Subcutaneous abdominal adipose tissue (tissue), 5 donors: ENCODE measurements around the gene PCSK5.

Experiments used
- H3K27ac ChIP-seq: one replicate; pipeline ENCODE4 v1.7.0; 2013; ENCODE audit warnings: low read depth, mild to moderate bottlenecking, inconsistent platforms, low read length, moderate library complexity
- H3K27me3 ChIP-seq, 5 donors: one replicate each; pipeline ENCODE4 v1.7.0; 2013; ENCODE audit warnings: low read length in 5 of 5, inconsistent platforms in 1 of 5; ENCODE audit not compliant: control insufficient read depth in 5 of 5, insufficient read depth in 4 of 5
- H3K36me3 ChIP-seq, 5 donors: one replicate each; pipeline ENCODE4 v1.7.0; 2013; ENCODE audit warnings: low read length in 5 of 5; ENCODE audit not compliant: control insufficient read depth in 5 of 5, insufficient read depth in 5 of 5
- H3K4me1 ChIP-seq, 5 donors: one replicate each; pipeline ENCODE4 v1.7.0; 2013; ENCODE audit warnings: low read length in 5 of 5, mild to moderate bottlenecking in 3 of 5, moderate library complexity in 1 of 5; ENCODE audit not compliant: control insufficient read depth in 5 of 5, insufficient read depth in 5 of 5
- H3K4me3 ChIP-seq, 5 donors: one replicate each; pipeline ENCODE4 v1.7.0; 2013; ENCODE audit warnings: low read length in 5 of 5, low read depth in 1 of 5
- H3K9ac ChIP-seq, 5 donors: one replicate each; pipeline ENCODE4 v1.7.0; 2013; ENCODE audit warnings: low read length in 5 of 5, mild to moderate bottlenecking in 4 of 5, moderate library complexity in 3 of 5
- H3K9me3 ChIP-seq, 5 donors: one replicate each; pipeline ENCODE4 v1.7.0; 2013; ENCODE audit warnings: low read length in 5 of 5; ENCODE audit not compliant: control insufficient read depth in 5 of 5
- donor health status: healthy.
- donor health status: healthy.
- donor health status: healthy.
- donor health status: healthy.
- donor health status: healthy.

PCSK5 gene

GRCh38 chr9:76166526-76166925, 276.1 kb downstream of the PCSK5 start:
- H3K4me1 ChIP-seq = peaks cover 3 to 33% (median 23%) of the 10 kb centered on the region in 5 donors
- no peaks in the 10 kb centered on the region for H3K9me3 ChIP-seq
- no peak overlapping the region for H3K9ac ChIP-seq
- H3K36me3 ChIP-seq = peaks cover 17 to 30% (median 26%) of the 10 kb centered on the region in 5 donors
- no peak overlapping the region for H3K4me3 ChIP-seq
- H3K27ac ChIP-seq = no peak overlapping the region
- H3K27me3 ChIP-seq = no peaks in the 10 kb centered on the region

GRCh38 chr9:76176171-76176570, 285.7 kb downstream of the PCSK5 start:
- H3K36me3 ChIP-seq = peaks cover 3 to 24% (median 22%) of the 10 kb centered on the region in 5 donors
- no peak overlapping the region for H3K4me3 ChIP-seq
- H3K27me3 ChIP-seq = no peaks in the 10 kb centered on the region
- H3K9ac ChIP-seq = no peak overlapping the region
- no peaks in the 10 kb centered on the region for H3K9me3 ChIP-seq
- peaks cover 0 to 3% (median 0%) of the 10 kb centered on the region in 5 donors for H3K4me1 ChIP-seq
- H3K27ac ChIP-seq = no peak overlapping the region

DNA sequence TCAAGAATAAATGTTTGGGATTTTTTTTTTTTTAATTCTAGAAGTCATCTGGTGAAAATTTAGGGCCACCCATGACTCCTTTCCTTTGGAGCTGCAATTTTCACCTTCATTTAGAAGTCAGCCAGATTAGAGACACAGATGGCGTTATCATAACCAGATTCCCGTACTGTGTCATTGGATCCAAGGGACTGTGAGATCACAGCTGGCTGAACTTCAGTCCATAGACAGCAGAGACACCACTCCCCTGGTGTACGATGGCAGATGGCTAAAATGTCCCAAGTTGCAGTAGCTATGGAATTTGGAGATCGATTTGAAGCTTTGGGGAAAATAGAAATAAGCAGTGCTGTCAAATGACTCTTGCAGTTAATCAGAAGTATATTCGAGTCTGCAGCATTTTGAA, 287.5 kb downstream of the PCSK5 start:
- no peaks in the 10 kb centered on the region for H3K9me3 ChIP-seq
- no peaks in the 10 kb centered on the region for H3K27me3 ChIP-seq
- H3K27ac ChIP-seq = no peak overlapping the region
- H3K36me3 ChIP-seq = peaks cover 14 to 34% (median 30%) of the 10 kb centered on the region in 5 donors
- no peak overlapping the region for H3K9ac ChIP-seq
- H3K4me1 ChIP-seq = no peaks in the 10 kb centered on the region
- no peak overlapping the region for H3K4me3 ChIP-seq

- no peak overlapping the region for H3K9ac ChIP-seq
- H3K9me3 ChIP-seq = no peaks in the 10 kb centered on the region
- no peaks in the 10 kb centered on the region for H3K27me3 ChIP-seq
- H3K4me1 ChIP-seq = no peaks in the 10 kb centered on the region
- no peak overlapping the region for H3K27ac ChIP-seq
- H3K36me3 ChIP-seq = peaks cover 24 to 40% (median 32%) of the 10 kb centered on the region in 5 donors
- H3K4me3 ChIP-seq = no peak overlapping the region
Observed at GRCh38 chr9:76180541-76180940, 290.1 kb downstream of the PCSK5 start.

DNA sequence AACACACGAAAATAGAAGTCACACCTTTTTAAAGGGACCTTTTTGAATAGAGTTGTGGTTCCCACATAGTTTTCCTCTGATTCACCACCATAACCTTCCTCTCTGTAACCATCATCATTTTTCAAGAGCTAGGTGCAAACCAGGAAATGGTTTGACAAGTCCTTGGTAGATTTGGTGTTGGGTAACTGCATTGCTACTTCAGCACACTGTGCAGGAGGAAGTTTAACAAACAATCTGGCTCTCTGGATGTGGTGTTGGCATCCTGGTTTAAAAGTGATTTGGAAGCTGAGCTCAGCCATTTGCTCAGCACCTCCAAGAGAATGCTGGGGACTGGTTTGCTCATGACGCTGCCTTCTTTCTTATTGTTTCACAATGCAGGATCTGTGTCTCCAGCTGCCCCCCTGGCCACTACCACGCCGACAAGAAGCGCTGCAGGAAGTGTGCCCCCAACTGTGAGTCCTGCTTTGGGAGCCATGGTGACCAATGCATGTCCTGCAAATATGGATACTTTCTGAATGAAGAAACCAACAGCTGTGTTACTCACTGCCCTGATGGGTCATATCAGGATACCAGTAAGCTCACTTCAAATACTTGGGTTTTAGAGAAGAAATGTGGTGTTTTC, 290.7 kb downstream of the PCSK5 start:
- peaks cover 23 to 41% (median 32%) of the 10 kb centered on the region in 5 donors for H3K36me3 ChIP-seq
- no peaks in the 10 kb centered on the region for H3K9me3 ChIP-seq
- H3K4me1 ChIP-seq = no peaks in the 10 kb centered on the region
- H3K4me3 ChIP-seq = no peak overlapping the region
- H3K27me3 ChIP-seq = no peaks in the 10 kb centered on the region
- H3K9ac ChIP-seq = no peak overlapping the region
- H3K27ac ChIP-seq = no peak overlapping the region

DNA sequence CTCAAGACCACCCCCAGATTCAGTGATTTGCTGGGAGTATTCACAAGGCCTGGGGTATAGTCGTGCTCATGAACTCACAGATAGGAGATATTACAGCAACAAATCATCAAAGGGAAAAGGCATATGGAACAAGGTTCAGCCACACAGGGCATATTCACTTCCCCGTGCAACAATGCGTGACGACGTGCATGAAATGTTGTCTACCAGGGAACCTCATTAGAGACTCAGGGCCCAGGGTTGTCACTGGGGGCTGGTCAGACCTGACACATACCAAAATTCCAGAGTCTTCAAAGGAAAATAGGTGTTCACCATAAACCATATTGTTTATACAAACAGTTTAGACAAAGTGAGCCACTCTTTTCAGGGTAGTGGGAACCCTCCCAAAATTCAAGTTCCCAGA, 291.3 kb downstream of the PCSK5 start:
- peaks cover 23 to 42% (median 35%) of the 10 kb centered on the region in 5 donors for H3K36me3 ChIP-seq

GRCh38 chr9:76185432-76185831, 295.0 kb downstream of the PCSK5 start:
- H3K27me3 ChIP-seq = no peaks in the 10 kb centered on the region
- H3K36me3 ChIP-seq = peaks cover 24 to 54% (median 40%) of the 10 kb centered on the region in 5 donors
- H3K4me1 ChIP-seq = peaks cover 0 to 8% (median 3%) of the 10 kb centered on the region in 5 donors
- H3K9me3 ChIP-seq = no peaks in the 10 kb centered on the region
- H3K4me3 ChIP-seq = no peak overlapping the region
- no peak overlapping the region for H3K9ac ChIP-seq
- H3K27ac ChIP-seq = no peak overlapping the region

More for the DNA sequence above, 291.3 kb downstream of the PCSK5 start:
- no peaks in the 10 kb centered on the region for H3K9me3 ChIP-seq
- H3K4me1 ChIP-seq = peaks cover 0 to 6% (median 2%) of the 10 kb centered on the region in 5 donors
- no peak overlapping the region for H3K27ac ChIP-seq
- no peak overlapping the region for H3K4me3 ChIP-seq
- no peak overlapping the region for H3K9ac ChIP-seq
- H3K27me3 ChIP-seq = no peaks in the 10 kb centered on the region

- Histone ChIP-seq H3K36me3 (peaks cover 17 to 56% (median 41%) of the 10 kb centered on the region in 5 donors), H3K4me1 (peaks cover 0 to 8% (median 3%) of the 10 kb centered on the region in 5 donors), H3K4me3 (no peak overlapping the region), H3K27ac (no peak overlapping the region), H3K27me3 (no peaks in the 10 kb centered on the region), H3K9me3 (no peaks in the 10 kb centered on the region), H3K9ac (no peak overlapping the region)
Observed at GRCh38 chr9:76188286-76188685, 297.8 kb downstream of the PCSK5 start.

GRCh38 chr9:76188905-76189304, 298.4 kb downstream of the PCSK5 start:
- Histone ChIP-seq H3K27me3 (no peaks in the 10 kb centered on the region), H3K27ac (no peak overlapping the region), H3K4me3 (no peak overlapping the region), H3K9me3 (no peaks in the 10 kb centered on the region), H3K36me3 (peaks cover 22 to 56% (median 41%) of the 10 kb centered on the region in 5 donors), H3K9ac (no peak overlapping the region), H3K4me1 (peaks cover 0 to 8% (median 3%) of the 10 kb centered on the region in 5 donors)

GRCh38 chr9:76191493-76191892, 301.0 kb downstream of the PCSK5 start:
- H3K4me1 ChIP-seq = peaks cover 0 to 5% (median 3%) of the 10 kb centered on the region in 5 donors
- no peak overlapping the region for H3K4me3 ChIP-seq
- H3K36me3 ChIP-seq = peaks cover 25 to 41% (median 38%) of the 10 kb centered on the region in 5 donors
- no peaks in the 10 kb centered on the region for H3K27me3 ChIP-seq
- H3K9ac ChIP-seq = no peak overlapping the region
- H3K9me3 ChIP-seq = no peaks in the 10 kb centered on the region
- H3K27ac ChIP-seq = no peak overlapping the region
